K562 (cell line): ENCODE results near the gene PID1.

ENCODE experiments used
- CC2D1A ChIP-seq: fragments of 450-650 bp; IDR thresholded peaks from 2 replicates; pipeline ENCODE4 v1.6.1; 2017; ENCODE audit warnings: mild to moderate bottlenecking
- CEBPB ChIP-seq: fragments of 450-650 bp; IDR thresholded peaks from 2 replicates; pipeline ENCODE4 v1.6.1; 2016; ENCODE audit warnings: missing genetic modification characterization, missing compliant biosample characterization
- DPF2 ChIP-seq: fragments of 450-650 bp; IDR thresholded peaks from 2 replicates; pipeline ENCODE4 v1.6.1; 2016
- KDM2B ChIP-seq: fragments of 250-450 bp; sonication (Bioruptor Pico); IDR thresholded peaks from 2 replicates; pipeline ENCODE4 v1.8.0; 2021; ENCODE audit warnings: mild to moderate bottlenecking, moderate library complexity
- POLR2A ChIP-seq: fragments of 450-650 bp; conservative IDR thresholded peaks from 2 replicates; pipeline ENCODE4 v1.6.1; 2016
- PTTG1 ChIP-seq: fragments of 450-650 bp; IDR thresholded peaks from 2 replicates; pipeline ENCODE4 v1.6.1; 2016; ENCODE audit warnings: low read depth, mild to moderate bottlenecking, missing genetic modification characterization, missing compliant biosample characterization
- PURB ChIP-seq: sonication (generic); formaldehyde crosslinking; IDR thresholded peaks from 2 replicates; pipeline ENCODE4 v1.9.0; 2021; ENCODE audit warnings: low read depth, mild to moderate bottlenecking, missing genetic modification reagents
- SAFB2 ChIP-seq: fragments of 200-400 bp; formaldehyde crosslinking; IDR thresholded peaks from 2 replicates; pipeline ENCODE4 v1.6.1; 2018; ENCODE audit warnings: borderline replicate concordance, low read length, low read depth, moderate library complexity; ENCODE audit not compliant: severe bottlenecking
- SMC3 ChIP-seq: conservative IDR thresholded peaks from 2 replicates; pipeline ENCODE4 v1.6.1; 2011; ENCODE audit warnings: low read depth, low read length, improper control_type of control experiment; ENCODE audit not compliant: insufficient read depth
- SP1 ChIP-seq: sonication (generic); formaldehyde crosslinking; IDR thresholded peaks from 2 replicates; pipeline ENCODE4 v1.8.1; 2022; ENCODE audit warnings: mild to moderate bottlenecking, missing genetic modification reagents
- TEAD1 ChIP-seq, 2 experiments: fragments of 450-650 bp in 1 of 2; sonication (generic) in 1 of 2; formaldehyde crosslinking; IDR thresholded peaks; 2 replicates each; pipeline versions ENCODE4 v1.4.0 to v1.8.0; 2020 to 2022; ENCODE audit warnings: mild to moderate bottlenecking in 2 of 2, missing genetic modification reagents in 1 of 2
- ZNF274 ChIP-seq: IDR thresholded peaks from 2 replicates; pipeline ENCODE4 v1.6.1; 2011; ENCODE audit warnings: low read depth, mild to moderate bottlenecking, low read length, moderate library complexity, borderline replicate concordance
- TF ChIP-seq, protein P1 (sequence below): fragments of 250-450 bp; sonication (Bioruptor Pico); IDR thresholded peaks from 2 replicates; pipeline ENCODE4 v1.9.0; 2021; ENCODE audit warnings: mild to moderate bottlenecking
- TF ChIP-seq, protein P2 (sequence below), 3 experiments: IDR thresholded peaks in 2 of 3; conservative IDR thresholded peaks in 1 of 3; 2 replicates each; pipeline ENCODE4 v1.5.1; 2011 to 2012; ENCODE audit warnings: low read length in 3 of 3, mild to moderate bottlenecking in 3 of 3, control low read depth in 2 of 3, improper control_type of control experiment in 1 of 3, inconsistent platforms in 1 of 3, low read depth in 1 of 3, mixed read lengths in 1 of 3, moderate library complexity in 1 of 3; ENCODE audit not compliant: insufficient read depth in 2 of 3

- TF ChIP-seq TEAD1 (CRISPR knock-in tag; IDR thresholded peaks at IDR 0.05) = no peak
- no peak for TF ChIP-seq POLR2A
- TF ChIP-seq, protein P1, sequence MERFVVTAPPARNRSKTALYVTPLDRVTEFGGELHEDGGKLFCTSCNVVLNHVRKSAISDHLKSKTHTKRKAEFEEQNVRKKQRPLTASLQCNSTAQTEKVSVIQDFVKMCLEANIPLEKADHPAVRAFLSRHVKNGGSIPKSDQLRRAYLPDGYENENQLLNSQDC (CRISPR knock-in tag) = no peak
- TF ChIP-seq KDM2B (CRISPR knock-in tag) = no peak
- no peak for TF ChIP-seq SP1 (CRISPR knock-in tag)
- no peak for TF ChIP-seq PURB (CRISPR knock-in tag)
- TF ChIP-seq ZNF274 = no peak
- TF ChIP-seq CEBPB (tag) = no peak
- TF ChIP-seq SMC3 = no peak
- TF ChIP-seq SAFB2 = no peak
- TF ChIP-seq CC2D1A = no peak
- TF ChIP-seq DPF2 = no peak
- TF ChIP-seq, protein P2, sequence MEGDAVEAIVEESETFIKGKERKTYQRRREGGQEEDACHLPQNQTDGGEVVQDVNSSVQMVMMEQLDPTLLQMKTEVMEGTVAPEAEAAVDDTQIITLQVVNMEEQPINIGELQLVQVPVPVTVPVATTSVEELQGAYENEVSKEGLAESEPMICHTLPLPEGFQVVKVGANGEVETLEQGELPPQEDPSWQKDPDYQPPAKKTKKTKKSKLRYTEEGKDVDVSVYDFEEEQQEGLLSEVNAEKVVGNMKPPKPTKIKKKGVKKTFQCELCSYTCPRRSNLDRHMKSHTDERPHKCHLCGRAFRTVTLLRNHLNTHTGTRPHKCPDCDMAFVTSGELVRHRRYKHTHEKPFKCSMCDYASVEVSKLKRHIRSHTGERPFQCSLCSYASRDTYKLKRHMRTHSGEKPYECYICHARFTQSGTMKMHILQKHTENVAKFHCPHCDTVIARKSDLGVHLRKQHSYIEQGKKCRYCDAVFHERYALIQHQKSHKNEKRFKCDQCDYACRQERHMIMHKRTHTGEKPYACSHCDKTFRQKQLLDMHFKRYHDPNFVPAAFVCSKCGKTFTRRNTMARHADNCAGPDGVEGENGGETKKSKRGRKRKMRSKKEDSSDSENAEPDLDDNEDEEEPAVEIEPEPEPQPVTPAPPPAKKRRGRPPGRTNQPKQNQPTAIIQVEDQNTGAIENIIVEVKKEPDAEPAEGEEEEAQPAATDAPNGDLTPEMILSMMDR (IDR thresholded peaks at IDR 0.05 in 2 of 3, conservative IDR thresholded peaks at IDR 0.05 in 1 of 3; ENCODE audit: insufficient read depth in 2 of 3, low read depth in 1 of 3, low read length in 3 of 3) = no peak
- TF ChIP-seq PTTG1 (tag) = no peak
Measured at GRCh38 chr2:229111744-229112143, 159.3 kb downstream of the PID1 start.
